Measurements from ENCODE around the gene B4GALNT3. TPM values are rescaled to one million over a fixed set of nuclear protein-coding genes. Genes with fewer than 3 reads are reported as not detected.

The B4GALNT3 gene
- total RNA-seq, 4 donors from 2014 or later: 7.9 to 14.1 (median 9.8) TPM

DNA sequence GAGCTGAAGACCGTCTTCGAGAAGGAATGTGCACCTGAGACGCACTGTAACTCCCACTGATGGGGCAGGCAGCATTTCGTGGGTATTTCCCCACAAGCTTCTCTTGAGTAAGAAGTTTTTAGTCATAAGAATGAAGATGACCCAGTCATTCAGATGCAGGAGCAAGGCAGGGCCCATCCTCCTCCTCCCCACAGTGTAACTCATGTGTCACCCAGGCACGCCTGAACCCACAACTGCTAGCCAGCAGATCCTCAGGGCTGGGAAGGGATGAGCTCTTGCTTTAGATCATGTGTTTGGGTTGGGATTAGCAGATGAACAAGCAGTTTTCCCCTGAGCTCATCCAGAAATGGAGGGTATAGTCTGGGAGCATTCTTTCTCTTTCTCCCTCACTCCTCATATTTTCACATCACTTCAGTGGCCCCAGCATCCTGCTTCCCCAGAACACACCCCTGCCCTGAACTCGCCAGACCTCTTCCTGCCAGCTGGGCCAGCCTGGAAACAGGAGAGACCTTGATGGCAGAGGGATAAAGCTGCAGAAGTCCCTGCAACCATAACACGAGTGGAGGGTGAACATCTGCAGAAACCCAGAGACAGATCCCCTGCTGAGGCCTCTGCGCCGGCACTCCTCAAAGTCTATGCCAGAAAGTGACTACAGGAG, 73.3 kb downstream of the B4GALNT3 start:
- Histone ChIP-seq H3K36me3 (no peaks in the 10 kb centered on the region), H3K27ac (peak overlapping the region in 1 of 4 donors; percentile 33), H3K4me1 (peaks cover 0 to 2% (median 0%) of the 10 kb centered on the region in 4 donors), H3K4me3 (no peak overlapping the region), H3K9me3 (peaks cover 0 to 11% (median 0%) of the 10 kb centered on the region in 4 donors), H3K27me3 (no peaks in the 10 kb centered on the region)
- no peak for TF ChIP-seq POLR2A (IDR thresholded peaks at IDR 0.05)
- no peak for TF ChIP-seq EP300 (IDR thresholded peaks at IDR 0.05)
- TF ChIP-seq, protein P1, sequence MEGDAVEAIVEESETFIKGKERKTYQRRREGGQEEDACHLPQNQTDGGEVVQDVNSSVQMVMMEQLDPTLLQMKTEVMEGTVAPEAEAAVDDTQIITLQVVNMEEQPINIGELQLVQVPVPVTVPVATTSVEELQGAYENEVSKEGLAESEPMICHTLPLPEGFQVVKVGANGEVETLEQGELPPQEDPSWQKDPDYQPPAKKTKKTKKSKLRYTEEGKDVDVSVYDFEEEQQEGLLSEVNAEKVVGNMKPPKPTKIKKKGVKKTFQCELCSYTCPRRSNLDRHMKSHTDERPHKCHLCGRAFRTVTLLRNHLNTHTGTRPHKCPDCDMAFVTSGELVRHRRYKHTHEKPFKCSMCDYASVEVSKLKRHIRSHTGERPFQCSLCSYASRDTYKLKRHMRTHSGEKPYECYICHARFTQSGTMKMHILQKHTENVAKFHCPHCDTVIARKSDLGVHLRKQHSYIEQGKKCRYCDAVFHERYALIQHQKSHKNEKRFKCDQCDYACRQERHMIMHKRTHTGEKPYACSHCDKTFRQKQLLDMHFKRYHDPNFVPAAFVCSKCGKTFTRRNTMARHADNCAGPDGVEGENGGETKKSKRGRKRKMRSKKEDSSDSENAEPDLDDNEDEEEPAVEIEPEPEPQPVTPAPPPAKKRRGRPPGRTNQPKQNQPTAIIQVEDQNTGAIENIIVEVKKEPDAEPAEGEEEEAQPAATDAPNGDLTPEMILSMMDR (IDR thresholded peaks at IDR 0.05): no peak
- no peak for DNase-seq (ENCODE audit: low spot score in 2 of 2)
- WGBS, 2 donors: 78 to 90% methylated on average over 9 of the region's 9 CpGs

DNA sequence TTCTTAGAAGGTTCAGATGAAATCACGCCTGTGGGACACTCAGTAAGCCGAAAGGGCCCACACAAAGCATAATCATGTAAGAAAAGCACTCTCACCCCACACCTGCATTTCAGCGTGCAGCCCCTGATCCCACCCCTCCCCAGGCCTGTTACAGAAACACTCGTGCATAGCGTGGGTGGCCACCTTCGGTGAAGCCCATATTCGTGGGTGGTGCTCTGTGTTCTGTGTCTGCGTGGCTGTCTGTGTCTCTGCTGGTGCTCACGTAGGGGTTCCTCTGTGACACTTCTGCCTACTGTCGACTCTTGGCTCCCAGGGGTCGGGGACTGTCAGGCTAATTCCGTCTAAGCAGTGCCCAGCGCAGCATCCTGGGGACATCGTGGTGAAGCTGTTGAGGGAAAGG, 74.0 kb downstream of the B4GALNT3 start:
- TF ChIP-seq, protein P1 (IDR thresholded peaks at IDR 0.05): no peak
- TF ChIP-seq EP300 (IDR thresholded peaks at IDR 0.05): no peak
- TF ChIP-seq POLR2A (IDR thresholded peaks at IDR 0.05): no peak
- no peak for DNase-seq (ENCODE audit: low spot score in 2 of 2)
- H3K4me1 ChIP-seq: peaks cover 0 to 9% (median 6%) of the 10 kb centered on the region in 4 donors
- no peaks in the 10 kb centered on the region for H3K36me3 ChIP-seq
- no peaks in the 10 kb centered on the region for H3K27me3 ChIP-seq
- H3K4me3 ChIP-seq: no peak overlapping the region
- H3K9me3 ChIP-seq: peaks cover 0 to 11% (median 0%) of the 10 kb centered on the region in 4 donors
- WGBS, 2 donors: 76 to 79% methylated on average over 9 to 14 of the region's 14 CpGs
- H3K27ac ChIP-seq: peak overlapping the region in 1 of 4 donors; percentile 33

DNA sequence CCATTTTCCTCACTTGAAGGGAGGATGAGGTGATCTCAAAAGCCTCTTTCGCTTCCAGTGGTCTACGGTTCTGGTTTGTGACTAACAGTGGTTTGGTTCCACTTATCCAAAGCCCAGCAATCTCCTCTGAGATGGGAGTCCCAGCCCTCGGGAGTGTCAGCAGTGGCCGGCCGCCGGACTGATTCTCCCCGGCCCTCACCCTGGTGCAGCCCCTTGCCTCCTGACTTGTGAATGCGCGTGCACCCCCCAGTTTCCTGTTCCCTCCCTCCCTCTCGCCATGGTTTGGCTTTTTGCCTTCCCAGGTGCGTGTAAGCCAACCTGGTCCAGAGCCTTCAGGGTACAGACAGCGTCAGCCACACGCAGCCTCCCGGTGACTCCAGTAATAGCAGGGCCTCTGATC, 74.5 kb downstream of the B4GALNT3 start:
- peaks cover 0 to 14% (median 10%) of the 10 kb centered on the region in 4 donors for H3K4me1 ChIP-seq
- 84 to 86% methylated on average over 14 of the region's 14 CpGs for WGBS, 2 donors

DNA sequence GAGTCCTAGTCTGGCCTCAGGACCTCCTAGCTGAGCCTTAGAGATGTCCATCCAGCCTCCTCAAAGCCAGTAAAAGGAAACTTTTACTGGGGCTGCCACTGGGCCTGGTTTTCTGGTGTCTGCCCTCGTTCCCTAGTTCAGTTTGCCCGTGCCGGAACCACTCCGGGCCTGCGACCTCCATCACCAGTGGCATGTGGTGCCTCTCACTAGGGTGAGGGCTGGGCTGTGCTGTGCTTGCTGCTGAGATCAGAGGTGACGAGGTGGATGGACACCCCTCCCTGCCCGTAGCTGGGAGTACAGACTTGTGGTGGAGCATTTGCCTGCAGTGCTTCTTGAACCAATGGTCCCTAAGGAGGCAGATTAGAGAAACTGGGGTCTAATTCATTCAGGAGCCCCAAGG, 75.7 kb downstream of the B4GALNT3 start:
- H3K4me1 ChIP-seq: peaks cover 0 to 24% (median 16%) of the 10 kb centered on the region in 4 donors
- H3K27ac ChIP-seq: no peak overlapping the region
- TF ChIP-seq, protein P1 (IDR thresholded peaks at IDR 0.05): no peak
- TF ChIP-seq EP300 (IDR thresholded peaks at IDR 0.05): no peak
- no peak for TF ChIP-seq POLR2A (IDR thresholded peaks at IDR 0.05)
- 83 to 92% methylated on average over 7 of the region's 7 CpGs for WGBS, 2 donors
- no peak for DNase-seq (ENCODE audit: low spot score in 2 of 2)
- peaks cover 0 to 11% (median 0%) of the 10 kb centered on the region in 4 donors for H3K9me3 ChIP-seq
- no peaks in the 10 kb centered on the region for H3K36me3 ChIP-seq
- no peak overlapping the region for H3K4me3 ChIP-seq
- H3K27me3 ChIP-seq: no peaks in the 10 kb centered on the region

More for the DNA sequence above, 74.5 kb downstream of the B4GALNT3 start:
- Histone ChIP-seq H3K9me3 (peaks cover 0 to 11% (median 0%) of the 10 kb centered on the region in 4 donors), H3K27ac (peak overlapping the region in 1 of 4 donors; percentile 33), H3K27me3 (no peaks in the 10 kb centered on the region), H3K36me3 (no peaks in the 10 kb centered on the region), H3K4me3 (no peak overlapping the region)
- no peak for DNase-seq (ENCODE audit: low spot score in 2 of 2)
- TF ChIP-seq, protein P1 (IDR thresholded peaks at IDR 0.05): no peak
- TF ChIP-seq POLR2A (IDR thresholded peaks at IDR 0.05) (no peak), EP300 (IDR thresholded peaks at IDR 0.05) (no peak)

DNA sequence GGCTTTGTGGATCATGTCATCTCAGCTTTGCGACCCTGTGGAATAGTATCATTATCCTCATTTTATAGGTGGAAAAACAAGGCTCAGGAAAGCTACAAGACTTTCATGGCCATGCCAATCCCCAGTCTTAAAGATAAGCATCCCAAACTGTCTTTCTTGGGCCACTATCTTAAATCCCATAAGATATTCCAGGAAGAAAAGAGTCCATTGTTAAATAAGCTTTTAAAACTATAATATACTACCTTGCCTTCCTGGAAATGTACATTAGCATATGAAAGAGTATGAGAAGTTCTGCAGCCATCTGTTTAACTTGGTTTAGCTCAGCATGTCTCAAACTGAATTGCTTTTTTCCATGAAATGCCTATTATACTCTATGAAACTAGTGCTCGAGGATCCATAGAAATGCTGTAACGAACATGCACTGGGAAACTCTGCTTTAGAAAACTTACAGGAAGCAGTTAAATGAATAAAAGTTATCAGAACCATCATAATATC, 77.1 kb downstream of the B4GALNT3 start:
- Histone ChIP-seq H3K36me3 (no peaks in the 10 kb centered on the region), H3K4me1 (peaks cover 0 to 35% (median 20%) of the 10 kb centered on the region in 4 donors), H3K4me3 (no peak overlapping the region), H3K27me3 (no peaks in the 10 kb centered on the region), H3K27ac (no peak overlapping the region), H3K9me3 (peaks cover 0 to 11% (median 0%) of the 10 kb centered on the region in 4 donors)
- 76 to 83% methylated on average over 3 of the region's 3 CpGs for WGBS, 2 donors
- no peak for DNase-seq (ENCODE audit: low spot score in 2 of 2)
- TF ChIP-seq EP300 (IDR thresholded peaks at IDR 0.05) (no peak), POLR2A (IDR thresholded peaks at IDR 0.05) (no peak)
- TF ChIP-seq, protein P1 (IDR thresholded peaks at IDR 0.05): no peak

All from tibial nerve (tissue), 4 donors.